ENCODE results near the gene SCNN1B.
"Not testable (repeated sequence)": the region's sequence is repeated elsewhere in the genome, so short reads cannot be mapped to it uniquely, and the experiment has no call there.

Gene SCNN1B

GRCh38 chr16:23302045-23302956 is at the start of gene SCNN1B:
Gene SCNN1B (plus strand): TSS chr16:23302302. CDS start chr16:23348600, 46,298 bp downstream.
- no peak for DNase-seq

GRCh38 chr16:23252310-23252709 is 49.8 kb upstream of the SCNN1B start:
- no peak for DNase-seq

GRCh38 chr16:23253650-23254049 is 48.5 kb upstream of the SCNN1B start:
- not testable (repeated sequence) for DNase-seq

GRCh38 chr16:23254338-23254737 is 47.8 kb upstream of the SCNN1B start:
- DNase-seq: no peak

- no peak for DNase-seq
Measured at GRCh38 chr16:23255000-23255399, 47.1 kb upstream of the SCNN1B start.

- no peak for DNase-seq
Measured at GRCh38 chr16:23256440-23256839, 45.7 kb upstream of the SCNN1B start.

GRCh38 chr16:23257682-23258081 is 44.4 kb upstream of the SCNN1B start:
- DNase-seq: no peak

GRCh38 chr16:23258919-23259237 is 43.2 kb upstream of the SCNN1B start:
- no peak for DNase-seq

GRCh38 chr16:23267647-23268046 is 34.5 kb upstream of the SCNN1B start:
- DNase-seq: no peak

GRCh38 chr16:23268561-23268960 is 33.5 kb upstream of the SCNN1B start:
- DNase-seq: no peak

GRCh38 chr16:23269248-23269953 is 32.7 kb upstream of the SCNN1B start:
- DNase-seq: no peak

GRCh38 chr16:23270654-23271053 is 31.4 kb upstream of the SCNN1B start:
- no peak for DNase-seq

GRCh38 chr16:23274968-23275367 is 27.1 kb upstream of the SCNN1B start:
- DNase-seq: no peak

- DNase-seq: no peak
Measured at GRCh38 chr16:23276821-23277220, 25.3 kb upstream of the SCNN1B start.

GRCh38 chr16:23278031-23278430 is 24.1 kb upstream of the SCNN1B start:
- DNase-seq: no peak

GRCh38 chr16:23279721-23280153 is 22.4 kb upstream of the SCNN1B start:
- no peak for DNase-seq

- no peak for DNase-seq
Measured at GRCh38 chr16:23280483-23280967, 21.6 kb upstream of the SCNN1B start.

- no peak for DNase-seq
Measured at GRCh38 chr16:23282568-23282967, 19.5 kb upstream of the SCNN1B start.

- no peak for DNase-seq
Measured at GRCh38 chr16:23283571-23283970, 18.5 kb upstream of the SCNN1B start.

GRCh38 chr16:23284584-23284983 is 17.5 kb upstream of the SCNN1B start:
- no peak for DNase-seq

- no peak for DNase-seq
Measured at GRCh38 chr16:23286131-23286532, 16.0 kb upstream of the SCNN1B start.

GRCh38 chr16:23288209-23288608 is 13.9 kb upstream of the SCNN1B start:
- no peak for DNase-seq

GRCh38 chr16:23288726-23289512 is 13.2 kb upstream of the SCNN1B start:
- no peak for DNase-seq
